ENCODE data around the gene OTULIN.

GRCh38 chr5:14733661-14734060 is 69.1 kb downstream of the OTULIN start:
- TF ChIP-seq, protein P1, sequence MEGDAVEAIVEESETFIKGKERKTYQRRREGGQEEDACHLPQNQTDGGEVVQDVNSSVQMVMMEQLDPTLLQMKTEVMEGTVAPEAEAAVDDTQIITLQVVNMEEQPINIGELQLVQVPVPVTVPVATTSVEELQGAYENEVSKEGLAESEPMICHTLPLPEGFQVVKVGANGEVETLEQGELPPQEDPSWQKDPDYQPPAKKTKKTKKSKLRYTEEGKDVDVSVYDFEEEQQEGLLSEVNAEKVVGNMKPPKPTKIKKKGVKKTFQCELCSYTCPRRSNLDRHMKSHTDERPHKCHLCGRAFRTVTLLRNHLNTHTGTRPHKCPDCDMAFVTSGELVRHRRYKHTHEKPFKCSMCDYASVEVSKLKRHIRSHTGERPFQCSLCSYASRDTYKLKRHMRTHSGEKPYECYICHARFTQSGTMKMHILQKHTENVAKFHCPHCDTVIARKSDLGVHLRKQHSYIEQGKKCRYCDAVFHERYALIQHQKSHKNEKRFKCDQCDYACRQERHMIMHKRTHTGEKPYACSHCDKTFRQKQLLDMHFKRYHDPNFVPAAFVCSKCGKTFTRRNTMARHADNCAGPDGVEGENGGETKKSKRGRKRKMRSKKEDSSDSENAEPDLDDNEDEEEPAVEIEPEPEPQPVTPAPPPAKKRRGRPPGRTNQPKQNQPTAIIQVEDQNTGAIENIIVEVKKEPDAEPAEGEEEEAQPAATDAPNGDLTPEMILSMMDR (conservative IDR thresholded peaks at IDR 0.05; ENCODE audit: low read depth, low read length) = no peak
- no peak for TF ChIP-seq POLR2A (IDR thresholded peaks at IDR 0.05; ENCODE audit: low read depth, low read length)
- no peak for TF ChIP-seq RAD21 (IDR thresholded peaks at IDR 0.05; ENCODE audit: low read length)
- no peak for TF ChIP-seq CEBPB (IDR thresholded peaks at IDR 0.05; ENCODE audit: low read depth, low read length)
- no peak for TF ChIP-seq BHLHE40 (IDR thresholded peaks at IDR 0.05; ENCODE audit: low read depth, low read length)
- TF ChIP-seq, protein P2, sequence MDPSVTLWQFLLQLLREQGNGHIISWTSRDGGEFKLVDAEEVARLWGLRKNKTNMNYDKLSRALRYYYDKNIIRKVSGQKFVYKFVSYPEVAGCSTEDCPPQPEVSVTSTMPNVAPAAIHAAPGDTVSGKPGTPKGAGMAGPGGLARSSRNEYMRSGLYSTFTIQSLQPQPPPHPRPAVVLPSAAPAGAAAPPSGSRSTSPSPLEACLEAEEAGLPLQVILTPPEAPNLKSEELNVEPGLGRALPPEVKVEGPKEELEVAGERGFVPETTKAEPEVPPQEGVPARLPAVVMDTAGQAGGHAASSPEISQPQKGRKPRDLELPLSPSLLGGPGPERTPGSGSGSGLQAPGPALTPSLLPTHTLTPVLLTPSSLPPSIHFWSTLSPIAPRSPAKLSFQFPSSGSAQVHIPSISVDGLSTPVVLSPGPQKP (IDR thresholded peaks at IDR 0.05; ENCODE audit: borderline replicate concordance, low read depth, low read length) = no peak
- no peak for TF ChIP-seq USF2 (IDR thresholded peaks at IDR 0.05; ENCODE audit: low read depth, low read length)
- TF ChIP-seq MXI1 (IDR thresholded peaks at IDR 0.05; ENCODE audit: borderline replicate concordance, low read depth, low read length) = no peak
- TF ChIP-seq RCOR1 (IDR thresholded peaks at IDR 0.05; ENCODE audit: insufficient replicate concordance, low read length) = no peak
- TF ChIP-seq FOS (IDR thresholded peaks at IDR 0.05; ENCODE audit: low read depth, low read length) = no peak
- no peak for TF ChIP-seq MAZ (IDR thresholded peaks at IDR 0.05; ENCODE audit: borderline replicate concordance, low read depth, low read length)
- TF ChIP-seq MAFK (IDR thresholded peaks at IDR 0.05; ENCODE audit: low read depth, low read length) = no peak
- TF ChIP-seq NFE2L2 (IDR thresholded peaks at IDR 0.05; ENCODE audit: low read depth, low read length) = no peak

All from IMR-90 (cell line).